Loucy (cell line): ENCODE results near the gene IL10RA.

Source experiments
- CTCF ChIP-seq: fragments of 200-600 bp; sonication (generic); conservative IDR thresholded peaks from 2 replicates; pipeline ENCODE4 v1.5.1; 2014; ENCODE audit warnings: mild to moderate bottlenecking, antibody characterized with exemption, low read length
- EZH2phosphoT487 ChIP-seq: fragments of 200-600 bp; IDR thresholded peaks from 2 replicates; pipeline ENCODE4 v1.6.1; 2018; ENCODE audit warnings: antibody characterized with exemption, mild to moderate bottlenecking, moderate library complexity, borderline replicate concordance

GRCh38 chr11:117970400-117971024 lies 15.7 kb upstream of the IL10RA start:
- TF ChIP-seq CTCF (no peak), EZH2phosphoT487 (no peak)
